GM12878 (cell line): ENCODE data around the gene NCBP1. TPM values are rescaled to one million over a fixed set of nuclear protein-coding genes. Genes with fewer than 3 reads are reported as not detected.

Experiments used
- ATAC-seq: fragments of 200-7000 bp; cut with Tn5 transposase; 3 replicates; pipeline ENCODE4 v1.9.1; 2020; ENCODE audit warnings: mild to moderate bottlenecking, moderate library complexity
- BruUV-seq: library from RNA; stranded (reverse); fragments of 400-500 nt; replicated peaks from 2 replicates; lab custom pipeline; 2021; lab: Mats Ljungman, UMichigan
- CTCF ChIA-PET: fragments of 300-600 bp; sonication (Branson Sonifier 250); formaldehyde crosslinking; extraction: SDS; loops from one replicate; lab custom pipeline; 2021; ENCODE audit warnings: inconsistent platforms; lab: Yijun Ruan, JAX
- POLR2A ChIA-PET: fragments of 350-600 bp; formaldehyde crosslinking; extraction: SDS; loops from one replicate; lab custom pipeline; 2021; ENCODE audit warnings: inconsistent platforms; lab: Charles Lee
- RAD21 ChIA-PET: fragments of 300-600 bp; sonication (Branson Sonifier 250); formaldehyde crosslinking; loops from one replicate; lab custom pipeline; 2023; ENCODE audit warnings: antibody characterized with exemption; ENCODE audit not compliant: unreplicated experiment; lab: Charles Lee
- SMC1A ChIA-PET: fragments of 300-600 bp; sonication (Branson Sonifier 250); formaldehyde crosslinking; loops from one replicate; lab custom pipeline; 2023; ENCODE audit not compliant: unreplicated experiment, uncharacterized antibody; lab: Charles Lee
- DNase-seq: peaks from one replicate; pipeline ENCODE4 v3.0.0-alpha.2; 2011; ENCODE audit warnings: low read depth, low spot score
- FAIRE-seq: peaks from 3 replicates; lab custom pipeline; 2011; peaks lifted over from hg19 to GRCh38; lab: Jason Lieb, UNC
- H2AFZ ChIP-seq: 2 replicates; pipeline ENCODE4 v1.6.0; 2011; ENCODE audit warnings: low read depth, low read length, control low read depth; ENCODE audit not compliant: control insufficient read depth
- H3K27ac ChIP-seq: 2 replicates; pipeline ENCODE4 v1.5.1; 2011; ENCODE audit warnings: control low read depth; ENCODE audit not compliant: control insufficient read depth, insufficient read depth
- H3K27me3 ChIP-seq, 2 experiments: replicated peaks in 1 of 2; 2 replicates each; pipeline versions ENCODE4 v1.6.0 to v1.6.1; 2011; ENCODE audit warnings: low read length in 1 of 2; ENCODE audit not compliant: control insufficient read depth in 2 of 2, insufficient read depth in 2 of 2
- H3K36me3 ChIP-seq, 2 experiments: 2 replicates each; pipeline ENCODE4 v1.5.1; 2011; ENCODE audit warnings: low read length in 1 of 2; ENCODE audit not compliant: control insufficient read depth in 2 of 2, insufficient read depth in 2 of 2
- H3K4me1 ChIP-seq: 2 replicates; pipeline ENCODE4 v1.6.1; 2011; ENCODE audit warnings: mild to moderate bottlenecking, low read length, moderate library complexity, mixed read lengths; ENCODE audit not compliant: control insufficient read depth, insufficient read depth
- H3K4me2 ChIP-seq: 2 replicates; pipeline ENCODE4 v1.6.0; 2011; ENCODE audit warnings: control low read depth; ENCODE audit not compliant: control insufficient read depth, insufficient read depth
- H3K4me3 ChIP-seq: fragments of 200-600 bp; sonication (generic); 2 replicates; pipeline ENCODE4 v1.5.1; 2016
- H3K79me2 ChIP-seq: 2 replicates; pipeline ENCODE4 v1.6.0; 2011; ENCODE audit warnings: low read length; ENCODE audit not compliant: control insufficient read depth, insufficient read depth
- H3K9ac ChIP-seq: 2 replicates; pipeline ENCODE4 v1.8.0; 2011; ENCODE audit warnings: low read length, control low read depth, mixed read lengths; ENCODE audit not compliant: control insufficient read depth, insufficient read depth
- H3K9me3 ChIP-seq: replicated peaks from 3 replicates; pipeline ENCODE4 v1.5.1; 2011; ENCODE audit warnings: mild to moderate bottlenecking, low read length; ENCODE audit not compliant: control insufficient read depth, insufficient read depth
- H4K20me1 ChIP-seq: 2 replicates; pipeline ENCODE4 v1.6.0; 2011; ENCODE audit not compliant: control insufficient read depth, insufficient read depth
- E4F1 ChIP-seq: fragments of 450-650 bp; IDR thresholded peaks from 2 replicates; pipeline ENCODE4 v1.6.1; 2018; ENCODE audit warnings: borderline replicate concordance, mild to moderate bottlenecking; ENCODE audit not compliant: partially characterized antibody
- ELK1 ChIP-seq: IDR thresholded peaks from 2 replicates; pipeline ENCODE4 v1.6.1; 2012; ENCODE audit warnings: low read depth, low read length, improper control_type of control experiment
- ETV6 ChIP-seq, 2 experiments: fragments of 450-650 bp in 1 of 2; IDR thresholded peaks in 1 of 2; conservative IDR thresholded peaks in 1 of 2; 2 replicates each; pipeline ENCODE4 v1.6.1; 2014; ENCODE audit warnings: antibody characterized with exemption in 1 of 2, borderline replicate concordance in 1 of 2, low read depth in 1 of 2, mild to moderate bottlenecking in 1 of 2, moderate library complexity in 1 of 2
- HDAC6 ChIP-seq: fragments of 200-600 bp; sonication (generic); IDR thresholded peaks from one replicate; pipeline ENCODE4 v1.8.0; 2017; ENCODE audit warnings: antibody characterized with exemption; ENCODE audit not compliant: unreplicated experiment
- NR2F1 ChIP-seq: fragments of 450-650 bp; conservative IDR thresholded peaks from 2 replicates; pipeline ENCODE4 v1.6.1; 2017; ENCODE audit warnings: mild to moderate bottlenecking
- STAT3 ChIP-seq: IDR thresholded peaks from 2 replicates; pipeline ENCODE4 v1.6.1; 2011; ENCODE audit warnings: low read depth, low read length, improper control_type of control experiment
- WGBS: methylation state at CpG from one replicate; pipeline ENCODE4 v1.1.6; 2016; ENCODE audit warnings: low lambda C conversion rate; ENCODE audit not compliant: insufficient replicate concordance, insufficient coverage; ENCODE audit errors: missing lambda C conversion rate; 5-methylcytosine and 5-hydroxymethylcytosine counted together
- in situ Hi-C: fragments of 300-500 bp; cut with MboI; formaldehyde crosslinking; loops from 9 replicates; pipeline ENCODE4 v1.14.3; 2018; ENCODE audit warnings: mixed read lengths
- intact Hi-C: fragments of 100-400 bp; cut with micrococcal nuclease; formaldehyde crosslinking; loops from one replicate; pipeline ENCODE4 v1.14.2; 2022; ENCODE audit not compliant: unreplicated experiment
- polyA plus RNA-seq, 11 experiments: library from polyadenylated mRNA; depleted of rRNA in 4 of 11; unstranded in 6 of 11; stranded (reverse) in 5 of 11; fragments of >200 nt; fragmentation: Nextera tagmentation in 4 of 11; fragmentation: Illumina TruSeq in 1 of 11; extraction: Ambion mirVana in 4 of 11; extraction: Trizol in 1 of 11; gene quantifications; 1 replicate in 1 of 11; 2 replicates in 10 of 11; pipeline versions ENCODE4 v1.2.1 to v1.2.3, GENCODE V29; 2011 to 2016; ENCODE audit warnings: inconsistent platforms in 2 of 11, missing spikeins in 2 of 11, low read depth in 1 of 11
- total RNA-seq, 4 experiments: library from RNA; depleted of rRNA in 3 of 4; stranded (reverse); fragments of >200 nt in 3 of 4; fragmentation: Illumina TruSeq in 1 of 4; extraction: Trizol in 1 of 4; gene quantifications; 2 replicates each; pipeline versions ENCODE4 v1.2.1 to v1.2.3, GENCODE V29; 2013 to 2021

NCBP1 gene
- total and polyA plus RNA-seq, 10 of the 15 experiments (the other 5 are each of a cell fraction or from before 2014, with no cell fraction given), result 14.7 to 70.9 (median 36.0) TPM

- TF ChIP-seq E4F1 (no peak), HDAC6 (no peak)
These were observed 1.4 kb downstream of the NCBP1 start (continued) for GRCh38 chr9:97635026-97635425.

GRCh38 chr9:97636903-97637302 is 3.3 kb downstream of the NCBP1 start:
- intact Hi-C loops (no loop called here), in situ Hi-C loops (loop anchor here (25.0 kb wide), 1 partner anchor 1225 kb away; the partner anchor contains the start of gene ZNF367)
- BruUV-seq, result no TSS peak
- Histone ChIP-seq H2AFZ (no peak overlapping the region), H3K4me3 (peak overlapping the region; percentile 53), H3K9ac (no peak overlapping the region), H3K4me2 (peak overlapping the region; percentile 49), H3K4me1 (no peaks in the 10 kb centered on the region), H3K36me3 (0 out of 4 replicates have a peak, but pooled peaks cover 0 to 3% of the 10 kb centered on the region in 2 experiments), H4K20me1 (no peaks in the 10 kb centered on the region), H3K9me3 (no peaks in the 10 kb centered on the region), H3K79me2 (peaks cover 86% of the 10 kb centered on the region), H3K27ac (no peak overlapping the region), H3K27me3 (no peaks in the 10 kb centered on the region)
- no peak for ATAC-seq
- CTCF ChIA-PET, result interaction anchor here (0.9 to 5.5 kb wide), 3 partner anchors 21 to 168 kb away, joined by 3 to 28 read pairs (median 3); no protein-coding TSS in a partner anchor
- no peak for FAIRE-seq
- RAD21 ChIA-PET, result interaction anchor here (1.3 to 1.7 kb wide), 2 partner anchors 60 to 168 kb away, joined by 3 to 9 read pairs; partner anchors contain the start of gene XPA
- POLR2A ChIA-PET, result interaction anchor here (1.7 kb wide), 1 partner anchor 60 kb away, joined by 7 read pairs; the partner anchor contains the start of gene XPA
- no peak for DNase-seq
- no peak for TF ChIP-seq STAT3
- no peak for TF ChIP-seq ELK1
- TF ChIP-seq ETV6 (conservative IDR thresholded peaks at IDR 0.05 in 1 of 2, IDR thresholded peaks at IDR 0.05 in 1 of 2; ENCODE audit: borderline replicate concordance in 1 of 2, low read depth in 1 of 2), result no peak
- TF ChIP-seq NR2F1, result no peak
- SMC1A ChIA-PET, result interaction anchor here (0.8 to 2.4 kb wide), 3 partner anchors 9 to 56 kb away, joined by 3 to 9 read pairs (median 3); no protein-coding TSS in a partner anchor
- 100% methylated on average over 3 of the region's 3 CpGs for WGBS
